ENCODE results near the gene TOR1A. TPM values are rescaled to one million over a fixed set of nuclear protein-coding genes. Genes with fewer than 3 reads are reported as not detected.

The TOR1A gene, protein sequence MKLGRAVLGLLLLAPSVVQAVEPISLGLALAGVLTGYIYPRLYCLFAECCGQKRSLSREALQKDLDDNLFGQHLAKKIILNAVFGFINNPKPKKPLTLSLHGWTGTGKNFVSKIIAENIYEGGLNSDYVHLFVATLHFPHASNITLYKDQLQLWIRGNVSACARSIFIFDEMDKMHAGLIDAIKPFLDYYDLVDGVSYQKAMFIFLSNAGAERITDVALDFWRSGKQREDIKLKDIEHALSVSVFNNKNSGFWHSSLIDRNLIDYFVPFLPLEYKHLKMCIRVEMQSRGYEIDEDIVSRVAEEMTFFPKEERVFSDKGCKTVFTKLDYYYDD
- 21.4 and 31.2 TPM in 2 replicates for polyA plus RNA-seq

DNA sequence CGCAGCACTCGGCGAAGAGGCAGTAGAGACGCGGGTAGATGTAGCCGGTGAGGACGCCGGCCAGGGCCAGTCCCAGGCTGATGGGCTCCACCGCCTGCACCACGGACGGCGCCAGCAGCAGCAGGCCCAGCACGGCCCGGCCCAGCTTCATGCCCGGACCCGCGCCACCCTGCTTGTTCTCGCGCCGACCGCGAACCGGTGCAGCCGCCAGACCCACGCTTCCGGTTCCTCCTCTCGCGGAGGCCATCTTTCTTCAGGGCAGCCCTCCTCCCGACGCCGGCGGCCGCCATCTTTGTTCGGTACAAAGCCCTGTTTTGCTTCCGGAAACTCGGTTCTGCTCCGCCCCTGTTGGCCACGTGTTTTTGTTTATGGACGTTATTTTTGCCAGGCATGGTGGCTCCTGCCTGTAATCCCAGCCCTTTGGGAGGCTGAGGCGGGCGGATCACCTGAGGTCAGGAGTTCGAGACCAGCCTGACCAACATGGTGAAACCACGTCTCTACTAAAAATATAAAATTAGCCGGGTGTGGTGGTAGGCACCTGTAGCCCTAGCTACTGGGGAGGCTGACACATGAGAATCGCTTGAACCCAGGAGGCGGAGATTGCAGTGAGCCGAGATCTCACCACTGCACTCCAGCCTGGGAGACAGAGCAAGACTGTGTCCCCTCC is at the start of gene TOR1A:
Gene TOR1A, minus strand, starts transcription at position 202 of the 667 bp plus-strand sequence. Its CDS starts 51 bp downstream, at position 151.

DNA sequence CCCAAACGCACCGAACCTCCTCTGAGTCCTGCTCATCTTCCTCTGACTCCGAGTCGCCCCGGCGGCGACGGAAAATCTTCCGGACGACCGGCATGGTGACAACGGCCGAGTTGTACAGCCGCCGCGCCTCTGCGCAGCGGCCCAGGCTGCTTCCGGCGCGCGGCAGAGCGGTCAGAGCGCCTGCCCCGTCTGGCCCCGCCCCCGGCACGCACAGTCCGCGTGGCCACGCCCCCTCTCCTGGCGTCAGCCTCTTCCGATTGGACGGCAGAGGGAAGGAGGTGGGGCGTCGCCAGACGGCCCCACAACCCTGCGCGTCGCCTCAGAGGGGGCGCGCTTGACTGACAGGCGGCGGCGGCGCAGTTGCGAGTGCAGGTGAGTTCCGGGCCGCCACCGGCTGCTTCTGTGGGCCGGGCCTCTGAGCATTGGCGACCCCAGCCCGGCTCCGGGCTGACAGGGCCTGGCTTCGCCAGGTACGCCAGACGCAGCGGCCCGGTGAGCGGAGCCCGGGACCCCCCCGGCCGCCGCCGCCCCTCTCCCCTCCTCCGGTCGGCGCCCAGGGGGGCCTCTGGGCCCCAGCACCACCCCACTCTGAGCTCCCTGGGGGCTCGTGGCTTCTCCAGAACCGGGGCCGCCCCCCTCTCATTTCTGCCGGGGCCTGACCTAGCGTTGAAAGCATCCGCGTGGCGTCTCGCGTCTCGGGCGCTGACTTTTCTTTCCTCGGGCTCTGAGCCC is 11.4 kb upstream of the TOR1A start, which contains the start of the genes C9orf78 and USP20:
Gene C9orf78, minus strand, starts transcription at position 148 of the 732 bp plus-strand sequence. Its CDS starts 54 bp downstream, at position 94.
Gene USP20, plus strand, starts transcription at position 331 of the 732 bp plus-strand sequence. CDS start 17,098 bp downstream, outside the sequence.

DNA sequence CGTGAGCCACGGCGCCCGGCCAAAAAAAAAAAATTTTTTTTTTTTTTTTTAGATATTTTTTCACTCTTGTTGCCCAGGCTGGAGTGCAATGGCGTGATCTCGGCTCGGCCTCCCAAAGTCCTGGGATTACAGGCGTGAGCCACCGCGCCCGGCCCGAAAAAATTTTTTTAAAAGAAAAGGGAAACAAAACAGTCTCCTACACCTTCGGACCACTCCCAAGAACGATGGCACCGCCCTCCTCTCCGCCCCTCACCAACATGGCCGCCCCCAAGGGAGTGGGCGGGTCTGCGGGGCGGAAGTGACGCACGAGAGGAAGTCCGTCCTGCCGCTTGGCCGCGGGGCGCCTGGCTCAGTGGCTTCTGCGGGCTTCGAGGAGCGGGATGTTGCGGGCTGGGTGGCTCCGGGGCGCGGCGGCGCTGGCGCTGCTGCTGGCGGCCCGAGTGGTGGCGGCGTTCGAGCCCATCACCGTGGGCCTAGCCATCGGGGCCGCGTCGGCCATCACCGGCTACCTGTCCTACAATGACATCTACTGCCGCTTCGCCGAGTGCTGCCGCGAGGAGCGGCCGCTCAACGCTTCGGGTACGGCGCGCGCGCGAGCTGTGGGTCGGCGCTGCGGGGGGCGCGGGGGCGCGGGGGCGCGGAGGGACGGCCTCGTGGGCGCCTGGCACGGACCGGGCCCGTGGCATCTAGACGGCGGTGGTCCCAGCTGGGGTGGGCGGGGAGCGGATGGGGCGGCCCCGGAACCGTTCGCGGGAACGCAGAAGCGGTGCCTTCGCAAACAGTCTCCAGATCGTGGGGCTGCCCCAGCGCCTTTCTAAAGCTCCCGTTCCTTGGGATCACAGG is 20.9 kb downstream of the TOR1A start, which contains the start of gene TOR1B:
Gene TOR1B, plus strand, starts transcription at position 352 of the 843 bp plus-strand sequence. Its CDS starts 29 bp downstream, at position 381.

Other genes with a start within 250 kb of the TOR1A start
- not detected in 2 replicates for gene C9orf50, start 203.0 kb downstream of the TOR1A start, polyA plus RNA-seq
- gene NTMT1, start 198.0 kb downstream of the TOR1A start, polyA plus RNA-seq, result 17.2 and 34.2 TPM in 2 replicates
- gene ASB6, start 182.0 kb downstream of the TOR1A start, polyA plus RNA-seq, result 4.1 and 8.5 TPM in 2 replicates
- not detected in 2 replicates for gene PRRX2, start 158.5 kb downstream of the TOR1A start, polyA plus RNA-seq
- gene PTGES, start 71.1 kb downstream of the TOR1A start, polyA plus RNA-seq, result not detected in 2 replicates
- 4.2 and 4.7 TPM in 2 replicates for gene TOR1B, start 21.0 kb downstream of the TOR1A start, polyA plus RNA-seq
- gene C9orf78, start 11.1 kb upstream of the TOR1A start, polyA plus RNA-seq, result 70.4 and 116 TPM in 2 replicates
- gene USP20, start 11.3 kb upstream of the TOR1A start, polyA plus RNA-seq, result 2.5 and 4.3 TPM in 2 replicates
- 8.2 and 19.6 TPM in 2 replicates for gene FNBP1, start 219.1 kb upstream of the TOR1A start, polyA plus RNA-seq
- gene GPR107, start 229.8 kb upstream of the TOR1A start, polyA plus RNA-seq, result 9.8 and 17.1 TPM in 2 replicates

Data from Purkinje cell (primary cell).